ENCODE results near the gene PYCR2.

PYCR2 gene

GRCh38 chr1:225876900-225877510 lies 47.0 kb downstream of the PYCR2 start:
- DNase-seq (ENCODE audit: low read depth) = no peak

DNA sequence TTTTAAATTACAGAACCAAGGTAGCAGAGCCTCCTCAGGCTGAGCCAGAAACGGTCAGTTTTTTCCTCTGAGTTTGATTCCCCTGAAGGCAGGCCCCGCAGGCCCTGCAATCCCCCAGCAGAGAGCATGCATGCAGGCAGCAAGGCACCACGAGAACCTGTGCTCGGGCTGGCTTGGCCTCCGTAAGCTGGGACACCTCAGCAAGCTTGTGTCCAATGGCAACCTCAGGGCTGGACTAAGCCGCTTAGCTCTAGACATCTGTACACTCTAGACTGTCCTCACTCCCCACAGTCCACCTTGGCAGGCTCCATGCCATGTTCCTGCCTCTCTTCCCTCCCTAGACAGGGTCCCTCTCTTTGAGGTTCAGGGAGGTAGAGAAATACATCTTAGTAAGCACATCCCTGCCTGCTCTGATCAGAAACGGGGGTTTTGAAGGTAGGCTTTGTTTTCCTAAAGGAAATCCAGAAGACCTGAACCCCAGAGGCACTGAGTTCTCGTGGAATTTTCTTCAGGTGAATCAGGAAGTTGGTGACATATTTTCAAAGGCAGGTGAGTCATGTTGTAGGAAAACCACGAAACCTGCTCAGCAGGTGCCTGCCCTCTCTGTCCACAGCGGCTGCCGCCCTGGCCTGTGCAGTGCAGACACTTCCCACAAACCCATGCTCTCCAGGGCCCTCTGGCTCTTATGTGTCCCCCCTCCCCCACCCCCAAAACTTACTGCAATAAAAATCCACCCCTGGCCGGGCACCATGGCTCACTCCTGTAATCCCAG lies 48.8 kb downstream of the PYCR2 start:
- no peak for DNase-seq (ENCODE audit: low read depth)

DNA sequence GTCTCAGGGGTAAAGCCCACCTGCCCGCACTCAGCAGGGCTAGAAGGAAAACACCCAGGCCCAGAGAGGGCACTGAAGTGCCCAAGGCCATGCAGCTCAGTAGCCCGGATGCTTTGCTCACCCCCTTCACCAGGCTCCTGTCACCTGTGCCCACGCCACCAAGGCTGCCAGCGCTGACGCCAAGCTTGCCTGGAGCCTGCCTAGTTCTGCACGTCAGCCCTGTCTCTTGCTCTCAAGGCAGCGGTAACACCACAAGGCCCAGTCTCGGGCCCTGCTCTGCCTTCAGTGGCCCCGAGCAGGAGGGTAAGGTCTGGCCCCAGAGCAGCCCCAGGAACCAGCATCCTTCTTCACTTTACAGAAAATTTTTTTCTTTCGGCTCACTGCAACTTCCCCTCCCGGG lies 49.6 kb downstream of the PYCR2 start:
- no peak for DNase-seq (ENCODE audit: low read depth)

- no peak for DNase-seq (ENCODE audit: low read depth)
These were observed 50.7 kb downstream of the PYCR2 start for GRCh38 chr1:225873281-225873850.

DNA sequence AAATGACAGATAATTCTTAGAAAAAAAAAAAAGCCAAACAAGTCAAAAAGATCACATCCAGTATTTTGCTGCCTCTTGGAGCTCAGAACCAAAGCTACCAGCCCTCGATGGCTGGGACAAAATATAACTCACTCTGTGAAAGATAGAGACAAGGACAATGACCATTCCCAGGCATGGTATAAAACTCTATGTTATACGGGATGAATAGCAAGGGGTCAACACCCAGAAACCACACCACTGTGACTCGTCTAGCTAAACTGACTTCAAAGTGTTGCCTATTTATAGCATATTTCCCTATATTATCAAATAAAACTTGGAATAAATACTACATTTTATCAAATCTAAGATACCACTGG lies 52.0 kb downstream of the PYCR2 start:
- no peak for DNase-seq (ENCODE audit: low read depth)

DNA sequence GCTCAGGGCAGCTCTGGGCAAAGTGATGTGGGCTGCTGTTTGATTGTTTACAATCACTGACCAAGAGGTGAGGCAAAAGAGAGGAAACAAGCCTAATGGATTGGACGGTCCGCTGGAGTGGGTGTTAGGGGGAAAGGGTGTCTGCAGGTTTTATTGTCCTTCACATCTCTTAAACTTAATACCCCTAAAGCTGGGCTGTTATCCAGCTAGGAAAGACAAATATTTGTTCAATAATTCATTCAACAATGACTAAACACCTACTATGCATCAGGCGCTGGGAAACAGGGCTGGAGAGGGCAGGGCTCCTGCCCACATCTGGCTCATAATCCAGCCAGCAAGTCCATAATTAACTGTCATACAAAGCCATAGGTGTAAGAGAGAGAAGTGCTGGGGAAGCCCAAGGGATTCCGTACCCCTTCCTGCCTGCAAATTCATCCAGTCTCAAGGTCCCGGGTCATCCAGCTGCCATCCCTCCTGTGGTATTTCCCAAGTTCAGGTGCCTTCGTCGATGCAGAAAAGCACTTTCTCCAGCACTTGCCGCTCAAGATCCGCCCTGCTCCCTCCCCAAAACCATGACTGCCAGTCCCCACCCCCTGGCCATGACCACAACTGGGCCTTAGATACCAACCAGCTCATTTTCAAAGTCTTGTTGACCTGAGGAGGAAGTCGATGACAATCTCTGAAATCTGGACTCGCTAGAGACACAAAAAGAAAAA lies 52.5 kb downstream of the PYCR2 start:
- no peak for DNase-seq (ENCODE audit: low read depth)

DNA sequence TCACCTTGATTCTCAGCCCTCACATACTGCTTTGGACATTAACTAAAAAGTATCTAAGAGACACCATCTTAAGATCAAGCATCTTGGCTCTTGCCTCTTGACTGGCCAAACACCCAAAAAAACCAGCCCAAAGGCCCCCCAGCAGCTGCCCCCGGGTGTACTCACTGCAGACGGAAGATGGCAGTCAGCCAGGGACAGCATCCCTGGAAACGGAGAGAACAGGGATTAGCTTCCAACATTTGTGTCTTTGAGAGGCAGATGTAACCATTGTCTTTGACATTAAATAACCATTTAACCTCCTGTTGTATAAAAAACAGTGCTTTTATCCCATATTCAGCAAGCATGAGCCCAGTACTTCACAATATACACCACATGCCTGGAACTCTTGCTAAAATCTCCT lies 53.1 kb downstream of the PYCR2 start:
- DNase-seq (ENCODE audit: low read depth) = no peak
